GM04503 (cell line): ENCODE data around the gene P2RY10.
"Not testable (repeated sequence)": the region's sequence is repeated elsewhere in the genome, so short reads cannot be mapped to it uniquely, and the experiment has no call there.

Source experiments
- DNase-seq: peaks from one replicate; pipeline ENCODE4 v3.0.0-alpha.2; 2012; ENCODE audit warnings: low read depth

The P2RY10 gene

GRCh38 chrX:78945186-78945912, at the start of gene P2RY10:
Gene P2RY10 (plus strand): TSS chrX:78945391. CDS start chrX:78960521, 15,130 bp downstream.
- DNase-seq: no peak

- DNase-seq: no peak
These were observed 22.4 kb upstream of the P2RY10 start for GRCh38 chrX:78922754-78923153.

GRCh38 chrX:78923198-78924015, 21.8 kb upstream of the P2RY10 start:
- no peak for DNase-seq

GRCh38 chrX:78931814-78932213, 13.4 kb upstream of the P2RY10 start:
- DNase-seq: no peak

GRCh38 chrX:78934866-78935265, 10.3 kb upstream of the P2RY10 start:
- no peak for DNase-seq

- DNase-seq: no peak
These were observed 840 bp upstream of the P2RY10 start for GRCh38 chrX:78944351-78944750.

GRCh38 chrX:78946178-78946931, 1.2 kb downstream of the P2RY10 start:
- no peak for DNase-seq

- DNase-seq: no peak
These were observed 5.0 kb downstream of the P2RY10 start for GRCh38 chrX:78950009-78950835.

- no peak for DNase-seq
These were observed 12.0 kb downstream of the P2RY10 start for GRCh38 chrX:78957049-78957767.

GRCh38 chrX:78957768-78958130, 12.6 kb downstream of the P2RY10 start:
- DNase-seq: no peak

GRCh38 chrX:78958419-78959116, 13.4 kb downstream of the P2RY10 start:
- DNase-seq: no peak

- no peak for DNase-seq
These were observed 15.7 kb downstream of the P2RY10 start for GRCh38 chrX:78960888-78961287.

- no peak for DNase-seq
These were observed 19.4 kb downstream of the P2RY10 start for GRCh38 chrX:78964598-78964997.

GRCh38 chrX:78979789-78980464, 34.7 kb downstream of the P2RY10 start:
- no peak for DNase-seq

GRCh38 chrX:78989349-78989748, 44.2 kb downstream of the P2RY10 start:
- no peak for DNase-seq

GRCh38 chrX:78997870-78998558, 52.8 kb downstream of the P2RY10 start:
- DNase-seq: no peak

GRCh38 chrX:79007540-79007939, 62.3 kb downstream of the P2RY10 start:
- DNase-seq: not testable (repeated sequence)
